ENCODE measurements around the gene FGD5.

FGD5 gene

GRCh38 chr3:14980689-14981088 is 161.9 kb downstream of the FGD5 start:
- Histone ChIP-seq H3K27me3 (no peaks in the 10 kb centered on the region), H3K36me3 (no peaks in the 10 kb centered on the region), H3K4me1 (no peaks in the 10 kb centered on the region), H3K9me3 (no peaks in the 10 kb centered on the region), H3K4me3 (ENCODE audit: low read depth, low read length) (no peak overlapping the region)
- no peak for DNase-seq
- TF ChIP-seq CTCF (IDR thresholded peaks at IDR 0.05; ENCODE audit: low read depth, low read length) = no peak
